ENCODE data around the gene MSRB3. TPM values are rescaled to one million over a fixed set of nuclear protein-coding genes. Genes with fewer than 3 reads are reported as not detected.

Gene MSRB3
- total RNA-seq, 2 experiments from 2014 or later, result not detected

- Mint-ChIP-seq H3K4me3 (no peak overlapping the region), H3K9me3 (no peaks in the 10 kb centered on the region), H3K27me3 (peaks cover 3% of the 10 kb centered on the region), H3K27ac (no peak overlapping the region), H3K36me3 (ENCODE audit: low read depth) (no peaks in the 10 kb centered on the region), H3K4me1 (ENCODE audit: low read depth) (no peaks in the 10 kb centered on the region)
- DNase-seq (no peak), ATAC-seq (no peak)
- TF ChIP-seq CTCF (IDR thresholded peaks at IDR 0.05), result no peak
- POLR2A ChIA-PET, result no interaction called here
- intact Hi-C loops (cut with micrococcal nuclease), result no loop called here
- CTCF ChIA-PET, result no interaction called here
Observed at GRCh38 chr12:65510584-65511050, 232.1 kb downstream of the MSRB3 start.

GRCh38 chr12:65511134-65511834, 232.8 kb downstream of the MSRB3 start:
- H3K27me3 Mint-ChIP-seq, result peaks cover 2% of the 10 kb centered on the region
- TF ChIP-seq CTCF (IDR thresholded peaks at IDR 0.05), result no peak
- ChIA-PET POLR2A (no interaction called here), CTCF (interaction anchor here (1.4 kb wide), 1 partner anchor 45 kb away, joined by 3 read pairs; no protein-coding TSS in a partner anchor)
- no peaks in the 10 kb centered on the region for H3K36me3 Mint-ChIP-seq (ENCODE audit: low read depth)
- no peaks in the 10 kb centered on the region for H3K4me1 Mint-ChIP-seq (ENCODE audit: low read depth)
- intact Hi-C loops (cut with micrococcal nuclease), result no loop called here
- no peak for DNase-seq
- ATAC-seq, result no peak
- H3K9me3 Mint-ChIP-seq, result no peaks in the 10 kb centered on the region
- no peak overlapping the region for H3K27ac Mint-ChIP-seq
- H3K4me3 Mint-ChIP-seq, result no peak overlapping the region

GRCh38 chr12:65511912-65512311, 233.4 kb downstream of the MSRB3 start:
- no peaks in the 10 kb centered on the region for H3K36me3 Mint-ChIP-seq (ENCODE audit: low read depth)
- no peaks in the 10 kb centered on the region for H3K27me3 Mint-ChIP-seq
- H3K4me3 Mint-ChIP-seq, result no peak overlapping the region
- no peak for ATAC-seq
- H3K27ac Mint-ChIP-seq, result no peak overlapping the region
- no peak for DNase-seq
- no peaks in the 10 kb centered on the region for H3K9me3 Mint-ChIP-seq
- intact Hi-C loops (cut with micrococcal nuclease), result no loop called here
- H3K4me1 Mint-ChIP-seq (ENCODE audit: low read depth), result no peaks in the 10 kb centered on the region
- CTCF ChIA-PET, result interaction anchor here (1.4 kb wide), 1 partner anchor 45 kb away, joined by 3 read pairs; no protein-coding TSS in a partner anchor
- POLR2A ChIA-PET, result no interaction called here
- TF ChIP-seq CTCF (IDR thresholded peaks at IDR 0.05), result no peak

Other genes starting within 250 kb of the MSRB3 start
- gene WIF1, start 157.4 kb upstream of the MSRB3 start, total RNA-seq, result not detected
- 10 to 100 TPM; 19.5 to 23.2 TPM for gene LEMD3, start 109.1 kb upstream of the MSRB3 start, total RNA-seq

Data from activated CD8-positive, alpha-beta T cell treated with anti-CD3 and anti-CD28 coated beads for 36 hours (primary cell).